ENCODE data around the gene TXNRD3. TPM values are rescaled to one million over a fixed set of nuclear protein-coding genes. Genes with fewer than 3 reads are reported as not detected.

Gene TXNRD3
- total RNA-seq, 2 experiments from 2014 or later, result not detected

GRCh38 chr3:126699011-126699410 is 44.1 kb upstream of the TXNRD3 start:
- H2AFZ ChIP-seq (ENCODE audit: low read length), result no peak overlapping the region
- DNase-seq (ENCODE audit: low spot score), result no peak
- no peaks in the 10 kb centered on the region for H4K20me1 ChIP-seq (ENCODE audit: insufficient read depth, low read length)
- ChIA-PET CTCF (ENCODE audit: unreplicated experiment) (no interaction called here), POLR2A (no interaction called here)
- H3K4me3 ChIP-seq (ENCODE audit: low read depth, low read length, poor library complexity, severe bottlenecking), result no peak overlapping the region
- BruUV-seq (replicated peaks), result no TSS peak
- no peaks in the 10 kb centered on the region for H3K9me2 ChIP-seq (ENCODE audit: insufficient read depth, low read length)
- no peak overlapping the region for H3K27ac ChIP-seq (ENCODE audit: low read depth, low read length, poor library complexity, severe bottlenecking)
- H3K4me2 ChIP-seq (ENCODE audit: low read length), result no peak overlapping the region
- TF ChIP-seq CTCF (conservative IDR thresholded peaks at IDR 0.05; ENCODE audit: low read length) (no peak), EZH2phosphoT487 (IDR thresholded peaks at IDR 0.05; ENCODE audit: borderline replicate concordance, low read depth, low read length) (no peak)
- intact Hi-C loops (cut with micrococcal nuclease; ENCODE audit: unreplicated experiment), result no loop called here
- H3K9me3 ChIP-seq (ENCODE audit: low read length), result peaks cover 11% of the 10 kb centered on the region
- peaks cover 6% of the 10 kb centered on the region for H3K4me1 ChIP-seq (ENCODE audit: insufficient read depth, low read length, poor library complexity, severe bottlenecking)
- H3K36me3 ChIP-seq (ENCODE audit: insufficient read depth, low read length), result no peaks in the 10 kb centered on the region
- H3K79me2 ChIP-seq (ENCODE audit: insufficient read depth, low read depth, low read length), result no peaks in the 10 kb centered on the region

- no peaks in the 10 kb centered on the region for H3K9me2 ChIP-seq (ENCODE audit: insufficient read depth, low read length)
- H3K36me3 ChIP-seq (ENCODE audit: insufficient read depth, low read length), result no peaks in the 10 kb centered on the region
- POLR2A ChIA-PET, result no interaction called here
- no peaks in the 10 kb centered on the region for H3K79me2 ChIP-seq (ENCODE audit: insufficient read depth, low read depth, low read length)
- no peak overlapping the region for H2AFZ ChIP-seq (ENCODE audit: low read length)
- intact Hi-C loops (cut with micrococcal nuclease; ENCODE audit: unreplicated experiment), result no loop called here
- no peak for DNase-seq (ENCODE audit: low spot score)
- no peak for TF ChIP-seq EZH2phosphoT487 (IDR thresholded peaks at IDR 0.05; ENCODE audit: borderline replicate concordance, low read depth, low read length)
- no peak for TF ChIP-seq CTCF (conservative IDR thresholded peaks at IDR 0.05; ENCODE audit: low read length)
- H3K27ac ChIP-seq (ENCODE audit: low read depth, low read length, poor library complexity, severe bottlenecking), result no peak overlapping the region
- H4K20me1 ChIP-seq (ENCODE audit: insufficient read depth, low read length), result no peaks in the 10 kb centered on the region
- BruUV-seq (replicated peaks), result no TSS peak
- no peak overlapping the region for H3K4me3 ChIP-seq (ENCODE audit: low read depth, low read length, poor library complexity, severe bottlenecking)
- H3K9me3 ChIP-seq (ENCODE audit: low read length), result peaks cover 8% of the 10 kb centered on the region
- H3K4me2 ChIP-seq (ENCODE audit: low read length), result no peak overlapping the region
- H3K4me1 ChIP-seq (ENCODE audit: insufficient read depth, low read length, poor library complexity, severe bottlenecking), result no peaks in the 10 kb centered on the region
- CTCF ChIA-PET (ENCODE audit: unreplicated experiment), result interaction anchor here (0.5 to 0.6 kb wide), 2 partner anchors 12 to 264 kb away, joined by 3 to 4 read pairs; no protein-coding TSS in a partner anchor
Observed at GRCh38 chr3:126696701-126697267, 41.9 kb upstream of the TXNRD3 start.

- no peak overlapping the region for H2AFZ ChIP-seq (ENCODE audit: low read length)
- no peaks in the 10 kb centered on the region for H3K9me2 ChIP-seq (ENCODE audit: insufficient read depth, low read length)
- intact Hi-C loops (cut with micrococcal nuclease; ENCODE audit: unreplicated experiment), result no loop called here
- no peak for DNase-seq (ENCODE audit: low spot score)
- H3K4me2 ChIP-seq (ENCODE audit: low read length), result no peak overlapping the region
- H3K79me2 ChIP-seq (ENCODE audit: insufficient read depth, low read depth, low read length), result no peaks in the 10 kb centered on the region
- no peaks in the 10 kb centered on the region for H3K36me3 ChIP-seq (ENCODE audit: insufficient read depth, low read length)
- no TSS peak for BruUV-seq (replicated peaks)
- H3K9me3 ChIP-seq (ENCODE audit: low read length), result no peaks in the 10 kb centered on the region
- POLR2A ChIA-PET, result no interaction called here
- CTCF ChIA-PET (ENCODE audit: unreplicated experiment), result no interaction called here
- H4K20me1 ChIP-seq (ENCODE audit: insufficient read depth, low read length), result no peaks in the 10 kb centered on the region
- H3K4me1 ChIP-seq (ENCODE audit: insufficient read depth, low read length, poor library complexity, severe bottlenecking), result no peaks in the 10 kb centered on the region
- TF ChIP-seq EZH2phosphoT487 (IDR thresholded peaks at IDR 0.05; ENCODE audit: borderline replicate concordance, low read depth, low read length), result no peak
- TF ChIP-seq CTCF (conservative IDR thresholded peaks at IDR 0.05; ENCODE audit: low read length), result no peak
- H3K4me3 ChIP-seq (ENCODE audit: low read depth, low read length, poor library complexity, severe bottlenecking), result no peak overlapping the region
- no peak overlapping the region for H3K27ac ChIP-seq (ENCODE audit: low read depth, low read length, poor library complexity, severe bottlenecking)
Observed at GRCh38 chr3:126693921-126694320, 39.0 kb upstream of the TXNRD3 start.
